ENCODE measurements around the gene ZNF213. TPM values are rescaled to one million over a fixed set of nuclear protein-coding genes. Genes with fewer than 3 reads are reported as not detected.

The ZNF213 gene
- total and polyA plus RNA-seq, 2 donors from 2014 or later = 5.6 to 12.5 TPM

- Histone ChIP-seq H3K4me3 (ENCODE audit: low read length in 3 of 3) (no peak overlapping the region), H3K9ac (ENCODE audit: low read length in 3 of 3) (no peak overlapping the region), H3K27me3 (ENCODE audit: control insufficient read depth, insufficient read depth, low read length) (no peaks in the 10 kb centered on the region), H3K4me1 (ENCODE audit: control insufficient read depth in 2 of 3, insufficient read depth in 2 of 3, low read depth in 1 of 3, low read length in 3 of 3) (peaks cover 0 to 3% (median 0%) of the 10 kb centered on the region in 3 donors), H3K9me3 (ENCODE audit: control insufficient read depth in 2 of 3, insufficient read depth in 1 of 3, low read length in 3 of 3) (no peaks in the 10 kb centered on the region), H3K36me3 (ENCODE audit: control insufficient read depth in 2 of 3, insufficient read depth in 3 of 3, low read length in 3 of 3) (peaks cover 0 to 7% (median 0%) of the 10 kb centered on the region in 3 donors), H3K27ac (ENCODE audit: low read depth in 2 of 2, low read length in 2 of 2) (no peak overlapping the region)
- DNase-seq (peak in 1 of 5 donors; percentile 52), FAIRE-seq (no peak)
- intact Hi-C loops (cut with DNase I) = no loop called here
- TF ChIP-seq CTCF (IDR thresholded peaks at IDR 0.05; ENCODE audit: borderline replicate concordance, extremely low read depth, insufficient read depth) = no peak
These were observed 8.4 kb downstream of the ZNF213 start for GRCh38 chr16:3143189-3143588.

- intact Hi-C loops (cut with DNase I) = no loop called here
- Histone ChIP-seq H3K27ac (ENCODE audit: low read depth in 2 of 2, low read length in 2 of 2) (no peak overlapping the region), H3K36me3 (ENCODE audit: control insufficient read depth in 2 of 3, insufficient read depth in 3 of 3, low read length in 3 of 3) (peaks cover 0 to 7% (median 0%) of the 10 kb centered on the region in 3 donors), H3K9me3 (ENCODE audit: control insufficient read depth in 2 of 3, insufficient read depth in 1 of 3, low read length in 3 of 3) (no peaks in the 10 kb centered on the region), H3K27me3 (ENCODE audit: control insufficient read depth, insufficient read depth, low read length) (no peaks in the 10 kb centered on the region), H3K4me1 (ENCODE audit: control insufficient read depth in 2 of 3, insufficient read depth in 2 of 3, low read depth in 1 of 3, low read length in 3 of 3) (peaks cover 0 to 3% (median 0%) of the 10 kb centered on the region in 3 donors), H3K9ac (ENCODE audit: low read length in 3 of 3) (no peak overlapping the region), H3K4me3 (ENCODE audit: low read length in 3 of 3) (no peak overlapping the region)
- DNase-seq (peak in 2 of 5 donors; percentile 39 to 69), FAIRE-seq (no peak)
- no peak for TF ChIP-seq CTCF (IDR thresholded peaks at IDR 0.05; ENCODE audit: borderline replicate concordance, extremely low read depth, insufficient read depth)
These were observed 8.9 kb downstream of the ZNF213 start for GRCh38 chr16:3143598-3144320.

DNA sequence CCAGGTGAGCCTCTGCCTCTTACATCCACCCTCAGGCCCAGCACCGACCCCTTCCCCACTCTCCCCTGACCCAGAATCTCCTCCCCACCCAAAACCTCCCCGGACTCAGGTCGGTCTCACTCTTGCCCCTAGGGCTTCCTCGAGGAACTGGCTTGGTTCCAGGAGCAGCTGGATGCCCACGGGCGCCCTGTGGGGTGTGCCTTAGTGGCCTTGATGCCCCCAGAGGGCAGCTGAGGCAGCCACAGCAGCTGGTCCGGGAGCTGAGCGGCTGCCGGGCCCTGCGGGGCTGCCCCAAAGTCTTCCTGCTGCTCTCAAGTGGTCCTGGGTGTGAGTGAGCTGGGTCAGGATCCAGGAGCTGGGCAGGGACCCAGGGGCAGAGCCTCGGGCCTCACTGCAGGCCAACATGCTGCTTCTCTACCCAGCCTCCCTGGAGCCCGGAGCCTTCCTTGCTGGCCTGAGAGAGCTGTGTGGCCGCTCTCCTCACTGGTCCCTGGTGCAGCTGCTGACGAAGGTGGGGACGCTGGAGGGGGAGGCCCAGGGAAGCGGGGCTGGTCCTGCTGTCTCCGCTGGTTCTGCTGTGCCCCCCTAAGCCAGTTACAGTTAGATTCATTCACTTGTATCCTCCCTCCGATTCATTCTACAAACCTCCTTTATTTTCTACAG, 9.6 kb downstream of the ZNF213 start:
- no peaks in the 10 kb centered on the region for H3K27me3 ChIP-seq (ENCODE audit: control insufficient read depth, insufficient read depth, low read length)
- H3K36me3 ChIP-seq (ENCODE audit: control insufficient read depth in 2 of 3, insufficient read depth in 3 of 3, low read length in 3 of 3) = peaks cover 0 to 7% (median 0%) of the 10 kb centered on the region in 3 donors
- peak in 1 of 5 donors; percentile 51 for DNase-seq
- no peak overlapping the region for H3K27ac ChIP-seq (ENCODE audit: low read depth in 2 of 2, low read length in 2 of 2)
- no peak for FAIRE-seq
- no peaks in the 10 kb centered on the region for H3K9me3 ChIP-seq (ENCODE audit: control insufficient read depth in 2 of 3, insufficient read depth in 1 of 3, low read length in 3 of 3)
- peaks cover 0 to 4% (median 0%) of the 10 kb centered on the region in 3 donors for H3K4me1 ChIP-seq (ENCODE audit: control insufficient read depth in 2 of 3, insufficient read depth in 2 of 3, low read depth in 1 of 3, low read length in 3 of 3)
- no peak overlapping the region for H3K4me3 ChIP-seq (ENCODE audit: low read length in 3 of 3)
- intact Hi-C loops (cut with DNase I) = no loop called here
- no peak for TF ChIP-seq CTCF (IDR thresholded peaks at IDR 0.05; ENCODE audit: borderline replicate concordance, extremely low read depth, insufficient read depth)
- no peak overlapping the region for H3K9ac ChIP-seq (ENCODE audit: low read length in 3 of 3)

All from kidney (tissue), 14 donors.